ENCODE measurements around the gene ST6GALNAC5. TPM values are rescaled to one million over a fixed set of nuclear protein-coding genes. Genes with fewer than 3 reads are reported as not detected.

Gene ST6GALNAC5
- total RNA-seq, 1 donor from 2014 or later, result 30.7 TPM

GRCh38 chr1:77051425-77051824 lies 184.1 kb downstream of the ST6GALNAC5 start:
- Histone ChIP-seq H3K4me3 (no peak overlapping the region), H3K36me3 (no peaks in the 10 kb centered on the region), H3K27ac (no peak overlapping the region), H2AFZ (replicated peaks) (no peak overlapping the region), H3K4me2 (no peak overlapping the region), H3K27me3 (no peaks in the 10 kb centered on the region), H3K9ac (no peak overlapping the region), H4K20me1 (ENCODE audit: low read depth) (no peaks in the 10 kb centered on the region), H3F3A (ENCODE audit: low read depth) (no peaks in the 10 kb centered on the region), H3K79me2 (ENCODE audit: low read depth) (no peaks in the 10 kb centered on the region), H3K4me1 (no peaks in the 10 kb centered on the region), H3K9me3 (ENCODE audit: low read depth) (no peaks in the 10 kb centered on the region)
- Mint-ChIP-seq H3K36me3 (peaks cover 34% of the 10 kb centered on the region), H3K4me1 (no peaks in the 10 kb centered on the region), H3K9me3 (peaks cover 4% of the 10 kb centered on the region), H3K27me3 (ENCODE audit: insufficient read depth, low read depth) (peaks cover 2% of the 10 kb centered on the region), H3K4me3 (no peak overlapping the region), H3K27ac (no peak overlapping the region)
- no peak for DNase-seq (ENCODE audit: low spot score)
- TF ChIP-seq EZH2 (IDR thresholded peaks at IDR 0.05) (no peak), EZH2phosphoT487 (IDR thresholded peaks at IDR 0.05) (no peak), CTCF (IDR thresholded peaks at IDR 0.05) (no peak)

GRCh38 chr1:77056525-77056924 lies 189.2 kb downstream of the ST6GALNAC5 start:
- peaks cover 36% of the 10 kb centered on the region for H3K36me3 Mint-ChIP-seq
- H3K27ac Mint-ChIP-seq, result no peak overlapping the region
- no peak overlapping the region for H3K4me3 Mint-ChIP-seq

GRCh38 chr1:77057994-77058585 lies 190.8 kb downstream of the ST6GALNAC5 start:
- no peak overlapping the region for H3K4me3 ChIP-seq
- H3K27me3 ChIP-seq, result no peaks in the 10 kb centered on the region
- H3K36me3 ChIP-seq, result no peaks in the 10 kb centered on the region
- no peaks in the 10 kb centered on the region for H3K9me3 ChIP-seq (ENCODE audit: low read depth)
- Mint-ChIP-seq H3K4me3 (no peak overlapping the region), H3K27ac (no peak overlapping the region), H3K9me3 (peaks cover 4% of the 10 kb centered on the region), H3K4me1 (peaks cover 22% of the 10 kb centered on the region), H3K27me3 (ENCODE audit: insufficient read depth, low read depth) (no peaks in the 10 kb centered on the region), H3K36me3 (peaks cover 39% of the 10 kb centered on the region)
- no peaks in the 10 kb centered on the region for H4K20me1 ChIP-seq (ENCODE audit: low read depth)
- H3K9ac ChIP-seq, result no peak overlapping the region
- H3F3A ChIP-seq (ENCODE audit: low read depth), result no peaks in the 10 kb centered on the region
- H3K79me2 ChIP-seq (ENCODE audit: low read depth), result no peaks in the 10 kb centered on the region
- TF ChIP-seq EZH2phosphoT487 (IDR thresholded peaks at IDR 0.05) (no peak), EZH2 (IDR thresholded peaks at IDR 0.05) (no peak), CTCF (IDR thresholded peaks at IDR 0.05) (no peak)
- H3K4me1 ChIP-seq, result peaks cover 16% of the 10 kb centered on the region
- H2AFZ ChIP-seq (replicated peaks), result no peak overlapping the region
- H3K27ac ChIP-seq, result peak overlapping the region; percentile 23
- peak overlapping the region; percentile 20 for H3K4me2 ChIP-seq
- DNase-seq (ENCODE audit: low spot score), result peak; percentile 25

More at GRCh38 chr1:77056525-77056924, 189.2 kb downstream of the ST6GALNAC5 start:
- Histone ChIP-seq H3K36me3 (no peaks in the 10 kb centered on the region), H3K27ac (no peak overlapping the region), H3F3A (ENCODE audit: low read depth) (no peaks in the 10 kb centered on the region), H3K4me2 (no peak overlapping the region), H3K79me2 (ENCODE audit: low read depth) (no peaks in the 10 kb centered on the region), H3K4me1 (peaks cover 16% of the 10 kb centered on the region), H2AFZ (replicated peaks) (no peak overlapping the region), H3K9ac (no peak overlapping the region), H4K20me1 (ENCODE audit: low read depth) (no peaks in the 10 kb centered on the region), H3K9me3 (ENCODE audit: low read depth) (no peaks in the 10 kb centered on the region), H3K4me3 (no peak overlapping the region), H3K27me3 (no peaks in the 10 kb centered on the region)
- no peak for DNase-seq (ENCODE audit: low spot score)
- H3K4me1 Mint-ChIP-seq, result peaks cover 14% of the 10 kb centered on the region
- TF ChIP-seq EZH2 (IDR thresholded peaks at IDR 0.05) (no peak), CTCF (IDR thresholded peaks at IDR 0.05) (no peak), EZH2phosphoT487 (IDR thresholded peaks at IDR 0.05) (no peak)
- H3K9me3 Mint-ChIP-seq, result peaks cover 4% of the 10 kb centered on the region
- H3K27me3 Mint-ChIP-seq (ENCODE audit: insufficient read depth, low read depth), result no peaks in the 10 kb centered on the region
